Measurements from ENCODE around the gene TMEM62. TPM values are rescaled to one million over a fixed set of nuclear protein-coding genes. Genes with fewer than 3 reads are reported as not detected.
A peak's percentile ranks its signal among the peaks of the same experiment; 100 is the strongest.

Gene TMEM62
- polyA plus RNA-seq, 1 experiment = 4.2 TPM

GRCh38 chr15:43187544-43188155, 54.3 kb downstream of the TMEM62 start:
- TF ChIP-seq, protein P1, sequence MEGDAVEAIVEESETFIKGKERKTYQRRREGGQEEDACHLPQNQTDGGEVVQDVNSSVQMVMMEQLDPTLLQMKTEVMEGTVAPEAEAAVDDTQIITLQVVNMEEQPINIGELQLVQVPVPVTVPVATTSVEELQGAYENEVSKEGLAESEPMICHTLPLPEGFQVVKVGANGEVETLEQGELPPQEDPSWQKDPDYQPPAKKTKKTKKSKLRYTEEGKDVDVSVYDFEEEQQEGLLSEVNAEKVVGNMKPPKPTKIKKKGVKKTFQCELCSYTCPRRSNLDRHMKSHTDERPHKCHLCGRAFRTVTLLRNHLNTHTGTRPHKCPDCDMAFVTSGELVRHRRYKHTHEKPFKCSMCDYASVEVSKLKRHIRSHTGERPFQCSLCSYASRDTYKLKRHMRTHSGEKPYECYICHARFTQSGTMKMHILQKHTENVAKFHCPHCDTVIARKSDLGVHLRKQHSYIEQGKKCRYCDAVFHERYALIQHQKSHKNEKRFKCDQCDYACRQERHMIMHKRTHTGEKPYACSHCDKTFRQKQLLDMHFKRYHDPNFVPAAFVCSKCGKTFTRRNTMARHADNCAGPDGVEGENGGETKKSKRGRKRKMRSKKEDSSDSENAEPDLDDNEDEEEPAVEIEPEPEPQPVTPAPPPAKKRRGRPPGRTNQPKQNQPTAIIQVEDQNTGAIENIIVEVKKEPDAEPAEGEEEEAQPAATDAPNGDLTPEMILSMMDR (IDR thresholded peaks at IDR 0.05; ENCODE audit: insufficient read depth, low read depth, low read length) = peak; percentile 67
- Histone ChIP-seq H3K36me3 (ENCODE audit: control insufficient read depth, insufficient read depth, low read length) (peaks cover 5% of the 10 kb centered on the region), H3K4me3 (ENCODE audit: low read depth, low read length) (no peak overlapping the region), H3K27me3 (ENCODE audit: control insufficient read depth, insufficient read depth, low read length) (no peaks in the 10 kb centered on the region)
- no peak for DNase-seq (ENCODE audit: low read depth)
- ChIA-PET POLR2A (no interaction called here), CTCF (interaction anchor here (1.3 to 4.7 kb wide), 4 partner anchors 8 to 98 kb away, joined by 5 to 30 read pairs (median 16); no protein-coding TSS in a partner anchor)

GRCh38 chr15:43189296-43189695, 55.9 kb downstream of the TMEM62 start:
- CTCF ChIA-PET = interaction anchor here (1.0 to 7.1 kb wide), 3 partner anchors 14 to 96 kb away, joined by 4 to 61 read pairs (median 11); no protein-coding TSS in a partner anchor
- TF ChIP-seq, protein P1 (IDR thresholded peaks at IDR 0.05; ENCODE audit: insufficient read depth, low read depth, low read length) = no peak
- H3K4me3 ChIP-seq (ENCODE audit: low read depth, low read length) = no peak overlapping the region
- peaks cover 5% of the 10 kb centered on the region for H3K36me3 ChIP-seq (ENCODE audit: control insufficient read depth, insufficient read depth, low read length)
- no peak for DNase-seq (ENCODE audit: low read depth)
- no peaks in the 10 kb centered on the region for H3K27me3 ChIP-seq (ENCODE audit: control insufficient read depth, insufficient read depth, low read length)
- POLR2A ChIA-PET = no interaction called here

DNA sequence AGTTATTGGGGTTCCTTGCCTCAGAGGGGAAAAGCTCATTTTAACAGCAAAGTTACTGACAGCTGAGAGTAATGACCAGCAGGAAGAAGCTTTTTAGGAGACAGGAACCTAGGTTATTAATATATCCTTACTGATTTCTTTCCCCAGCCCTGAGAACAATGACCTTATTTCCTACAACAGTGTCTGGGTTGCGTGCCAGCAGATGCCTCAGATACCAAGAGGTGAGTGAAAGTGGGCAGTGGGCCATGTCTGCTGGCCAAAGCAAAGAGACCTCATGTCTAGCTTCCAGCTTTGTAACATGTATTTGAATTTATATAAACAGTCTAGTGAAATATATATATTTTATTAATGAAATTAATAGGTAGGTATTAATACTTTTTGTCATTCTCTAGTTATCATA, 56.8 kb downstream of the TMEM62 start:
- ChIA-PET POLR2A (no interaction called here), CTCF (interaction anchor here (0.9 to 7.1 kb wide), 2 partner anchors 13 to 95 kb away, joined by 3 to 61 read pairs; no protein-coding TSS in a partner anchor)
- peaks cover 5% of the 10 kb centered on the region for H3K36me3 ChIP-seq (ENCODE audit: control insufficient read depth, insufficient read depth, low read length)
- no peaks in the 10 kb centered on the region for H3K27me3 ChIP-seq (ENCODE audit: control insufficient read depth, insufficient read depth, low read length)
- DNase-seq (ENCODE audit: low read depth) = no peak
- TF ChIP-seq, protein P1 (IDR thresholded peaks at IDR 0.05; ENCODE audit: insufficient read depth, low read depth, low read length) = no peak
- no peak overlapping the region for H3K4me3 ChIP-seq (ENCODE audit: low read depth, low read length)

GRCh38 chr15:43193710-43194109, 60.3 kb downstream of the TMEM62 start:
- POLR2A ChIA-PET = no interaction called here
- H3K4me3 ChIP-seq (ENCODE audit: low read depth, low read length) = no peak overlapping the region

DNA sequence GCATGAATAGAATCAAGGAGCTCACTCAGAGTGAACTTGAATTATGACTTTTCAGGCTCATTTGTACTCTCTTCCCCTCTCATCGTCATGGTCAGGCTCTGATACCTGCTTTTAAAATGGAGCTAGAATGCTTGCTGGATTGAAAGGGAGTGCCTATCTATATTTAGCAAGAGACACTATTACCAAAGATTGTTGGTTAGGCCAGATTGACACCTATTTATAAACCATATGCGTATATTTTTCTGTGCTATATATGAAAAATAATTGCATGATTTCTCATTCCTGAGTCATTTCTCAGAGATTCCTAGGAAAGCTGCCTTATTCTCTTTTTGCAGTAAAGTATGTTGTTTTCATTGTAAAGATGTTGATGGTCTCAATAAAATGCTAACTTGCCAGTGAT, 61.4 kb downstream of the TMEM62 start:
- Histone ChIP-seq H3K4me3 (ENCODE audit: low read depth, low read length) (no peak overlapping the region), H3K27me3 (ENCODE audit: control insufficient read depth, insufficient read depth, low read length) (no peaks in the 10 kb centered on the region), H3K36me3 (ENCODE audit: control insufficient read depth, insufficient read depth, low read length) (peaks cover 6% of the 10 kb centered on the region)
- ChIA-PET POLR2A (no interaction called here), CTCF (interaction anchor here (1.2 to 7.1 kb wide), 4 partner anchors 8 to 91 kb away, joined by 4 to 61 read pairs (median 14); no protein-coding TSS in a partner anchor)
- DNase-seq (ENCODE audit: low read depth) = no peak
- TF ChIP-seq, protein P1 (IDR thresholded peaks at IDR 0.05; ENCODE audit: insufficient read depth, low read depth, low read length) = no peak

More at GRCh38 chr15:43193710-43194109, 60.3 kb downstream of the TMEM62 start:
- DNase-seq (ENCODE audit: low read depth) = no peak
- peaks cover 6% of the 10 kb centered on the region for H3K36me3 ChIP-seq (ENCODE audit: control insufficient read depth, insufficient read depth, low read length)
- H3K27me3 ChIP-seq (ENCODE audit: control insufficient read depth, insufficient read depth, low read length) = no peaks in the 10 kb centered on the region
- TF ChIP-seq, protein P1 (IDR thresholded peaks at IDR 0.05; ENCODE audit: insufficient read depth, low read depth, low read length) = no peak
- CTCF ChIA-PET = interaction anchor here (1.2 to 7.1 kb wide), 5 partner anchors 7 to 92 kb away, joined by 4 to 61 read pairs (median 10); no protein-coding TSS in a partner anchor
